HEK293 (cell line): ENCODE results near the gene ACP4.
A peak's percentile ranks its signal among the peaks of the same experiment; 100 is the strongest.

Source experiments
- CTCF ChIA-PET: fragments of 350-600 bp; formaldehyde crosslinking; extraction: SDS; loops from one replicate; lab custom pipeline; 2021; ENCODE audit warnings: antibody characterized with exemption; lab: Yijun Ruan, JAX
- POLR2A ChIA-PET: fragments of 300-600 bp; formaldehyde crosslinking; extraction: SDS; loops from one replicate; lab custom pipeline; 2020; ENCODE audit warnings: antibody characterized with exemption, inconsistent platforms; lab: Yijun Ruan, JAX
- H3K27ac ChIP-seq: fragments of 200-500 bp; sonication (Bioruptor generic); 2 replicates; pipeline ENCODE4 v1.5.1; 2014; ENCODE audit warnings: low read depth, low read length, control low read depth, inconsistent platforms; ENCODE audit errors: extremely low read depth
- H3K36me3 ChIP-seq, 2 experiments: fragments of 200-500 bp in 1 of 2; sonication (Bioruptor generic) in 1 of 2; 1 replicate in 1 of 2; 2 replicates in 1 of 2; pipeline ENCODE4 v1.5.1; 2014 to 2017; ENCODE audit warnings: inconsistent platforms in 2 of 2, low read length in 2 of 2; ENCODE audit not compliant: control insufficient read depth in 2 of 2, insufficient read depth in 1 of 2
- H3K4me1 ChIP-seq: fragments of 200-500 bp; sonication (Bioruptor generic); 2 replicates; pipeline ENCODE4 v1.5.1; 2014; ENCODE audit warnings: mild to moderate bottlenecking, low read length, inconsistent platforms; ENCODE audit not compliant: control insufficient read depth, insufficient read depth
- H3K4me3 ChIP-seq: 2 replicates; pipeline ENCODE4 v1.5.1; 2011; ENCODE audit warnings: low read depth, mild to moderate bottlenecking, control low read depth, low read length, moderate library complexity
- H3K9me3 ChIP-seq: fragments of 200-500 bp; sonication (Bioruptor generic); 2 replicates; pipeline ENCODE4 v1.5.1; 2014; ENCODE audit warnings: low read depth, low read length, inconsistent platforms; ENCODE audit not compliant: control insufficient read depth, insufficient read depth
- KLF1 ChIP-seq: fragments of 450-650 bp; formaldehyde crosslinking; IDR thresholded peaks from 2 replicates; pipeline ENCODE4 v1.5.1; 2016; ENCODE audit warnings: missing biosample characterization, missing genetic modification characterization
- KLF16 ChIP-seq: fragments of 450-650 bp; formaldehyde crosslinking; IDR thresholded peaks from 2 replicates; pipeline ENCODE4 v1.5.1; 2017; ENCODE audit warnings: missing biosample characterization, missing genetic modification characterization
- KLF9 ChIP-seq: fragments of 450-650 bp; formaldehyde crosslinking; IDR thresholded peaks from 2 replicates; pipeline ENCODE4 v1.5.1; 2016; ENCODE audit warnings: missing biosample characterization, missing genetic modification characterization, low read depth
- WT1 ChIP-seq: fragments of 450-650 bp; formaldehyde crosslinking; IDR thresholded peaks from 2 replicates; pipeline ENCODE4 v1.5.1; 2016; ENCODE audit warnings: missing biosample characterization, missing genetic modification characterization
- ZBTB7A ChIP-seq: fragments of 450-650 bp; formaldehyde crosslinking; IDR thresholded peaks from 2 replicates; pipeline ENCODE4 v1.5.1; 2016; ENCODE audit warnings: low read depth, missing biosample characterization, missing genetic modification characterization
- ZNF112 ChIP-seq: fragments of 450-650 bp; formaldehyde crosslinking; IDR thresholded peaks from 2 replicates; pipeline ENCODE4 v1.5.0; 2017; ENCODE audit warnings: missing biosample characterization, missing genetic modification characterization
- ZNF133 ChIP-seq: fragments of 450-650 bp; formaldehyde crosslinking; IDR thresholded peaks from 2 replicates; pipeline ENCODE4 v1.5.1; 2016; ENCODE audit warnings: missing biosample characterization, missing genetic modification characterization
- ZNF138 ChIP-seq: fragments of 450-650 bp; formaldehyde crosslinking; IDR thresholded peaks from 2 replicates; pipeline ENCODE4 v1.5.1; 2016; ENCODE audit warnings: missing biosample characterization, missing genetic modification characterization, borderline replicate concordance
- ZNF211 ChIP-seq: fragments of 450-650 bp; formaldehyde crosslinking; IDR thresholded peaks from 2 replicates; pipeline ENCODE4 v1.5.1; 2016; ENCODE audit warnings: low read depth, missing biosample characterization, missing genetic modification characterization
- ZNF23 ChIP-seq: fragments of 450-650 bp; formaldehyde crosslinking; IDR thresholded peaks from 2 replicates; pipeline ENCODE4 v1.5.1; 2016; ENCODE audit warnings: missing biosample characterization, missing genetic modification characterization, borderline replicate concordance
- ZNF266 ChIP-seq: fragments of 450-650 bp; formaldehyde crosslinking; IDR thresholded peaks from 2 replicates; pipeline ENCODE4 v1.5.1; 2016; ENCODE audit warnings: missing biosample characterization, missing genetic modification characterization, low read depth
- ZNF350 ChIP-seq: fragments of 450-650 bp; formaldehyde crosslinking; IDR thresholded peaks from 2 replicates; pipeline ENCODE4 v1.5.0; 2017; ENCODE audit warnings: missing biosample characterization, mild to moderate bottlenecking, missing genetic modification characterization
- ZNF426 ChIP-seq: fragments of 450-650 bp; formaldehyde crosslinking; IDR thresholded peaks from 2 replicates; pipeline ENCODE4 v1.5.1; 2017; ENCODE audit warnings: missing biosample characterization, missing genetic modification characterization, mild to moderate bottlenecking, inconsistent platforms, moderate library complexity
- ZNF548 ChIP-seq: fragments of 450-650 bp; formaldehyde crosslinking; IDR thresholded peaks from 2 replicates; pipeline ENCODE4 v1.5.1; 2016; ENCODE audit warnings: missing biosample characterization, missing genetic modification characterization
- ZNF701 ChIP-seq: fragments of 450-650 bp; formaldehyde crosslinking; IDR thresholded peaks from 2 replicates; pipeline ENCODE4 v1.5.1; 2016; ENCODE audit warnings: missing biosample characterization, missing genetic modification characterization
- ZSCAN30 ChIP-seq: fragments of 450-650 bp; IDR thresholded peaks from 2 replicates; pipeline ENCODE4 v1.5.1; 2018; ENCODE audit warnings: missing biosample characterization, mild to moderate bottlenecking, missing genetic modification characterization, moderate library complexity
- TF ChIP-seq, protein P1 (sequence below): fragments of 450-650 bp; formaldehyde crosslinking; IDR thresholded peaks from 2 replicates; pipeline ENCODE4 v1.5.1; 2017; ENCODE audit warnings: missing biosample characterization, missing genetic modification characterization
- TF ChIP-seq, protein P2 (sequence below): fragments of 450-650 bp; formaldehyde crosslinking; IDR thresholded peaks from 2 replicates; pipeline ENCODE4 v1.5.1; 2016; ENCODE audit warnings: missing biosample characterization, missing genetic modification characterization
- TF ChIP-seq, protein P3 (sequence below): fragments of 450-650 bp; formaldehyde crosslinking; IDR thresholded peaks from 2 replicates; pipeline ENCODE4 v1.5.1; 2016; ENCODE audit warnings: missing biosample characterization, missing genetic modification characterization, borderline replicate concordance

Gene ACP4

DNA sequence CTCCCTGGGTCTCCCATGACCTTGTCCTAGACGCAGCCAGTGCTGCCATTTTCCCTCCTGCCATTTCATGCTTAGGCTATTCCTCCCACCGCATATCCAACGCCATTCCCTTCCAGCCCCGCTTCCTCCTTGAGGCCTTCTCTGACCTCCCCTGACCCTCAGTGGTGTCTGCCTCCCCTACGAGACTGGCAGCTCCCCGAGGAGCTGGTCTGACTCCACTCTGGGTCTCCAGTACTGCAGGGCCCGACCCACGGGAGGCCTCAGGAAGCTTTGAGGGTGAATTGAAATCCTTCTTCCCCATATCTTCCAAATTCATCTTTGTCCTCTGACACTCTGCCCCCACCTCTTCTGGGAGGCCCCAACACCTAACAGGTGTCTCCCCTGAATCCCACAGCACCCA lies 42.5 kb downstream of the ACP4 start:
- Histone ChIP-seq H3K27ac (no peak overlapping the region), H3K9me3 (no peaks in the 10 kb centered on the region), H3K4me3 (no peak overlapping the region), H3K36me3 (no peaks in the 10 kb centered on the region), H3K4me1 (no peaks in the 10 kb centered on the region; the same call in 1 of the 2 replicates)
- TF ChIP-seq WT1 (tag by site-specific recombination) (no peak), ZNF112 (tag by site-specific recombination) (no peak), KLF16 (tag by site-specific recombination) (no peak), ZNF426 (no peak), ZNF350 (tag by site-specific recombination) (no peak), ZNF701 (tag by site-specific recombination) (no peak), ZSCAN30 (tag by site-specific recombination) (no peak), ZNF23 (no peak), ZNF138 (tag by site-specific recombination) (no peak), ZBTB7A (no peak), ZNF211 (tag by site-specific recombination) (no peak), KLF9 (tag by site-specific recombination) (no peak), ZNF133 (tag by site-specific recombination) (no peak), ZNF548 (no peak)
- TF ChIP-seq, protein P1, sequence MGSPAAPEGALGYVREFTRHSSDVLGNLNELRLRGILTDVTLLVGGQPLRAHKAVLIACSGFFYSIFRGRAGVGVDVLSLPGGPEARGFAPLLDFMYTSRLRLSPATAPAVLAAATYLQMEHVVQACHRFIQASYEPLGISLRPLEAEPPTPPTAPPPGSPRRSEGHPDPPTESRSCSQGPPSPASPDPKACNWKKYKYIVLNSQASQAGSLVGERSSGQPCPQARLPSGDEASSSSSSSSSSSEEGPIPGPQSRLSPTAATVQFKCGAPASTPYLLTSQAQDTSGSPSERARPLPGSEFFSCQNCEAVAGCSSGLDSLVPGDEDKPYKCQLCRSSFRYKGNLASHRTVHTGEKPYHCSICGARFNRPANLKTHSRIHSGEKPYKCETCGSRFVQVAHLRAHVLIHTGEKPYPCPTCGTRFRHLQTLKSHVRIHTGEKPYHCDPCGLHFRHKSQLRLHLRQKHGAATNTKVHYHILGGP: no peak
- TF ChIP-seq, protein P2, sequence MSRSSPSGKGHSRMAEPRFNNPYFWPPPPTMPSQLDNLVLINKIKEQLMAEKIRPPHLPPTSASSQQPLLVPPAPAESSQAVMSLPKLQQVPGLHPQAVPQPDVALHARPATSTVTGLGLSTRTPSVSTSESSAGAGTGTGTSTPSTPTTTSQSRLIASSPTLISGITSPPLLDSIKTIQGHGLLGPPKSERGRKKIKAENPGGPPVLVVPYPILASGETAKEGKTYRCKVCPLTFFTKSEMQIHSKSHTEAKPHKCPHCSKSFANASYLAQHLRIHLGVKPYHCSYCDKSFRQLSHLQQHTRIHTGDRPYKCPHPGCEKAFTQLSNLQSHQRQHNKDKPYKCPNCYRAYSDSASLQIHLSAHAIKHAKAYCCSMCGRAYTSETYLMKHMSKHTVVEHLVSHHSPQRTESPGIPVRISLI (tag by site-specific recombination): no peak
- TF ChIP-seq, protein P3, sequence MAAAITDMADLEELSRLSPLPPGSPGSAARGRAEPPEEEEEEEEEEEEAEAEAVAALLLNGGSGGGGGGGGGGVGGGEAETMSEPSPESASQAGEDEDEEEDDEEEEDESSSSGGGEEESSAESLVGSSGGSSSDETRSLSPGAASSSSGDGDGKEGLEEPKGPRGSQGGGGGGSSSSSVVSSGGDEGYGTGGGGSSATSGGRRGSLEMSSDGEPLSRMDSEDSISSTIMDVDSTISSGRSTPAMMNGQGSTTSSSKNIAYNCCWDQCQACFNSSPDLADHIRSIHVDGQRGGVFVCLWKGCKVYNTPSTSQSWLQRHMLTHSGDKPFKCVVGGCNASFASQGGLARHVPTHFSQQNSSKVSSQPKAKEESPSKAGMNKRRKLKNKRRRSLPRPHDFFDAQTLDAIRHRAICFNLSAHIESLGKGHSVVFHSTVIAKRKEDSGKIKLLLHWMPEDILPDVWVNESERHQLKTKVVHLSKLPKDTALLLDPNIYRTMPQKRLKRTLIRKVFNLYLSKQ: no peak
- CTCF ChIA-PET: no interaction called here
- POLR2A ChIA-PET: interaction anchor here (3.0 kb wide), 1 partner anchor 28 kb away, joined by 10 read pairs; no protein-coding TSS in a partner anchor

DNA sequence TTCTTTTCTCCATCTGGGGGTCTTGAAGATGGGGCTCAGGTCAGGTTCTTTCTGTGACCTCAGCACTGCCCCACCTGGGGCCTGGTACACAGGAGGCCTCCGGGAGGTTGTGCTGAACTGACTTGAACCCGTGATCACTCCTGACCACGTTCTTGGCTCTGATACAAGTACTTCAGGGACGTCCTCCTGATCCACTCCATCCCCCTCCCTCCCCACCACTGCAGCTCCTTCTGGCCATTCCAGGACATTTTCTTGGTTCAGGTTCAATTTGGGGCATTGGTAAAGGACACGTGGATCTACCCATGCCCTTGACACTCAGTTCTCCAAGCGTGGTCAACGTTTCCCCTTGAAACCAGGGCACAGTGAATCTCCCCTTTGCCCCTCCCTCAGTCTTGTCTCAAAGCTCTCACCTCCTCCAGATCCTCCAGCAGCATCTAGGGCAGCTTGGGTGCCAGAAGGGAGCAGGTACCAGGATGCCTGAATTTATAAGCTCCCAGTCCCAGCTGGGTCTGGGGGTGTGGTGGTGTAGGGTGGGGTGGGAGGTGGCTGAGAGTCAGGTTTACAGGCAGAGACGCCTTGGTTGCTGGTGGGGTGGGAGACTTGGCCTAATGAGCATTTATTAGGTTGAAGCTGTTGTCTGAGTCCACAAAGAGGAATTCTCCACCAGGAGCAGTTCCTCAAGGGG lies 43.0 kb downstream of the ACP4 start, which contains the start of gene KLK15:
KLK15 (minus strand) TSS at position 458 of the 685 bp plus-strand sequence. CDS start 2,082 bp downstream, outside the sequence.
- Histone ChIP-seq H3K4me3 (no peak within 1 kb of the TSS), H3K4me1 (no peaks in the 10 kb centered on the region; the same call in 1 of the 2 replicates), H3K9me3 (no peaks in the 10 kb centered on the region), H3K36me3 (no peaks in the 10 kb centered on the region)
- ChIA-PET CTCF (interaction anchor here (0.6 to 0.7 kb wide), 3 partner anchors 89 to 472 kb away, joined by 3 to 4 read pairs (median 3); partner anchors contain the start of gene KLK12), POLR2A (interaction anchor here (3.0 kb wide), 1 partner anchor 29 kb away, joined by 10 read pairs; no protein-coding TSS in a partner anchor)
- TF ChIP-seq KLF1 (tag by site-specific recombination) (peak; percentile 53), ZNF266 (no peak)
- TF ChIP-seq, all 188 proteins: peak for 1
- H3K27ac ChIP-seq: no peak within 1 kb of the TSS
